ENCODE results near the gene CERKL. TPM values are rescaled to one million over a fixed set of nuclear protein-coding genes. Genes with fewer than 3 reads are reported as not detected.

The CERKL gene
- total RNA-seq, 1 donor from 2014 or later = not detected

GRCh38 chr2:181607629-181608590 is 49.0 kb downstream of the CERKL start:
- intact Hi-C loops (cut with micrococcal nuclease) = no loop called here
- TF ChIP-seq CTCF (IDR thresholded peaks at IDR 0.05; ENCODE audit: borderline replicate concordance) = no peak
- DNase-seq = no peak

GRCh38 chr2:181605889-181606837 is 50.7 kb downstream of the CERKL start:
- H3K9me3 ChIP-seq (replicated peaks) = peaks cover 15% of the 10 kb centered on the region
- H3K4me1 ChIP-seq = no peaks in the 10 kb centered on the region
- H3K27ac ChIP-seq (replicated peaks) = no peak overlapping the region
- peaks cover 1% of the 10 kb centered on the region for H3K27me3 ChIP-seq (ENCODE audit: low read depth)
- TF ChIP-seq CTCF (IDR thresholded peaks at IDR 0.05; ENCODE audit: borderline replicate concordance) = no peak
- DNase-seq = no peak
- intact Hi-C loops (cut with micrococcal nuclease) = no loop called here
- H3K4me3 ChIP-seq = no peak overlapping the region
- no peaks in the 10 kb centered on the region for H3K36me3 ChIP-seq

More at GRCh38 chr2:181607629-181608590, 49.0 kb downstream of the CERKL start:
- peaks cover 15% of the 10 kb centered on the region for H3K9me3 ChIP-seq (replicated peaks)
- H3K36me3 ChIP-seq = no peaks in the 10 kb centered on the region
- H3K4me3 ChIP-seq = no peak overlapping the region
- peaks cover 5% of the 10 kb centered on the region for H3K27me3 ChIP-seq (ENCODE audit: low read depth)
- no peak overlapping the region for H3K27ac ChIP-seq (replicated peaks)
- H3K4me1 ChIP-seq = no peaks in the 10 kb centered on the region

DNA sequence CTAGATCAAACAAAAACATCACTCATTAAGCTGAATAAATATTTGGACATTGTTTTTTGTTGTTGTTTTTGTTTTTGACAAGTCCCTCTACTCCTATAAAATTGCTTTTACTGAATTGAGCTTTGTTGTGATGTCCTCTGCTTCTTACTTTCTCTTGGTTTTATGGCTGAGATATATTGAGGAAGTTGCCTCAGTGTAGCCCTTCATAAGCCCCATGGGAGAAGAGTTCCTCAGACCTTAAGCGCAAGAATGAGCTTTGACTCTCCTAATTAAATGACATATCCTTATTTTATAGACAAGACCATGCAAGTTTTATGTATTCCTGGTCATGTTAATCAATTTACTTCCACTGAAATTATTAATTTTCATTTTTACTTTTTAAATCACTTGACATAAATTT is 54.9 kb downstream of the CERKL start:
- Histone ChIP-seq H3K9me3 (replicated peaks) (peaks cover 15% of the 10 kb centered on the region), H3K4me3 (no peak overlapping the region), H3K4me1 (no peaks in the 10 kb centered on the region)

GRCh38 chr2:181596556-181596955 is 60.3 kb downstream of the CERKL start:
- intact Hi-C loops (cut with micrococcal nuclease) = no loop called here

More for the DNA sequence above, 54.9 kb downstream of the CERKL start:
- DNase-seq = no peak
- intact Hi-C loops (cut with micrococcal nuclease) = no loop called here
- no peak for TF ChIP-seq CTCF (IDR thresholded peaks at IDR 0.05; ENCODE audit: borderline replicate concordance)
- H3K36me3 ChIP-seq = no peaks in the 10 kb centered on the region
- H3K27ac ChIP-seq (replicated peaks) = no peak overlapping the region
- H3K27me3 ChIP-seq (ENCODE audit: low read depth) = peaks cover 8% of the 10 kb centered on the region

More at GRCh38 chr2:181596556-181596955, 60.3 kb downstream of the CERKL start:
- Histone ChIP-seq H3K27me3 (ENCODE audit: low read depth) (peaks cover 8% of the 10 kb centered on the region), H3K4me3 (no peak overlapping the region), H3K36me3 (no peaks in the 10 kb centered on the region), H3K4me1 (no peaks in the 10 kb centered on the region), H3K9me3 (replicated peaks) (no peaks in the 10 kb centered on the region), H3K27ac (replicated peaks) (no peak overlapping the region)
- TF ChIP-seq CTCF (IDR thresholded peaks at IDR 0.05; ENCODE audit: borderline replicate concordance) = no peak
- no peak for DNase-seq

Measured in left ventricle myocardium inferior (tissue), 1 donor.